A204.1 (cell line): Measurements from ENCODE around the gene CD300H.
"Not testable (repeated sequence)": the region's sequence is repeated elsewhere in the genome, so short reads cannot be mapped to it uniquely, and the experiment has no call there.

ENCODE experiments used
- FAIRE-seq: peaks from 2 replicates; lab custom pipeline; 2012; peaks lifted over from hg19 to GRCh38; lab: Jason Lieb, UNC

Gene CD300H

GRCh38 chr17:74584292-74585060 lies 17.2 kb upstream of the CD300H start:
- no peak for FAIRE-seq

GRCh38 chr17:74582633-74583032 lies 15.3 kb upstream of the CD300H start:
- FAIRE-seq: no peak

GRCh38 chr17:74579900-74580299 lies 12.6 kb upstream of the CD300H start:
- FAIRE-seq: no peak

- no peak for FAIRE-seq
These were observed 11.7 kb upstream of the CD300H start for GRCh38 chr17:74578979-74579378.

- FAIRE-seq: no peak
These were observed 7.3 kb upstream of the CD300H start for GRCh38 chr17:74574489-74575142.

GRCh38 chr17:74573635-74574034 lies 6.3 kb upstream of the CD300H start:
- not testable (repeated sequence) for FAIRE-seq

- FAIRE-seq: no peak
These were observed 5.9 kb upstream of the CD300H start for GRCh38 chr17:74573169-74573568.

- no peak for FAIRE-seq
These were observed 4.4 kb upstream of the CD300H start for GRCh38 chr17:74571621-74572270.

GRCh38 chr17:74569020-74570003 lies 2.0 kb upstream of the CD300H start:
- no peak for FAIRE-seq

GRCh38 chr17:74568106-74568873 lies 981 bp upstream of the CD300H start:
- no peak for FAIRE-seq

- no peak for FAIRE-seq
These were observed 1.1 kb downstream of the CD300H start for GRCh38 chr17:74566132-74566753.

- FAIRE-seq: no peak
These were observed 2.2 kb downstream of the CD300H start for GRCh38 chr17:74565126-74565525.

GRCh38 chr17:74563358-74563757 lies 4.0 kb downstream of the CD300H start:
- FAIRE-seq: no peak

- FAIRE-seq: no peak
These were observed 5.7 kb downstream of the CD300H start for GRCh38 chr17:74561586-74561985.

GRCh38 chr17:74558882-74559519 lies 8.3 kb downstream of the CD300H start:
- FAIRE-seq: no peak

GRCh38 chr17:74558402-74558801 lies 8.9 kb downstream of the CD300H start:
- not testable (repeated sequence) for FAIRE-seq

GRCh38 chr17:74555427-74555940 lies 11.8 kb downstream of the CD300H start:
- no peak for FAIRE-seq

- FAIRE-seq: no peak
These were observed 12.4 kb downstream of the CD300H start for GRCh38 chr17:74554909-74555308.

- no peak for FAIRE-seq
These were observed 15.3 kb downstream of the CD300H start for GRCh38 chr17:74552037-74552436.

- FAIRE-seq: no peak
These were observed 16.7 kb downstream of the CD300H start for GRCh38 chr17:74550602-74551001.
